PC-9 (cell line): ENCODE results near the gene HACD2.

Source experiments
- CTCF ChIP-seq: fragments of 200-600 bp; sonication (generic); conservative IDR thresholded peaks from 2 replicates; pipeline ENCODE4 v1.6.1; 2017; ENCODE audit warnings: mixed run types, antibody characterized with exemption, mild to moderate bottlenecking, moderate library complexity
- EZH2 ChIP-seq: fragments of 200-600 bp; sonication (generic); IDR thresholded peaks from 2 replicates; pipeline ENCODE4 v1.8.0; 2017; ENCODE audit warnings: antibody characterized with exemption, low read depth

- no peak for TF ChIP-seq CTCF
- no peak for TF ChIP-seq EZH2
Observed at GRCh38 chr3:123583561-123583960, 1.3 kb downstream of the HACD2 start.
